GM18873 (cell line): ENCODE results near the gene TMEM255A.
A peak's percentile ranks its signal among the peaks of the same experiment; 100 is the strongest.

Experiments
- ATAC-seq: cut with Tn5 transposase; IDR thresholded peaks from one replicate; pipeline ENCODE4 v1.9.1; 2021; ENCODE audit warnings: mild to moderate bottlenecking, moderate library complexity, moderate number of reproducible peaks; ENCODE audit not compliant: unreplicated experiment, low FRiP score

The TMEM255A gene

DNA sequence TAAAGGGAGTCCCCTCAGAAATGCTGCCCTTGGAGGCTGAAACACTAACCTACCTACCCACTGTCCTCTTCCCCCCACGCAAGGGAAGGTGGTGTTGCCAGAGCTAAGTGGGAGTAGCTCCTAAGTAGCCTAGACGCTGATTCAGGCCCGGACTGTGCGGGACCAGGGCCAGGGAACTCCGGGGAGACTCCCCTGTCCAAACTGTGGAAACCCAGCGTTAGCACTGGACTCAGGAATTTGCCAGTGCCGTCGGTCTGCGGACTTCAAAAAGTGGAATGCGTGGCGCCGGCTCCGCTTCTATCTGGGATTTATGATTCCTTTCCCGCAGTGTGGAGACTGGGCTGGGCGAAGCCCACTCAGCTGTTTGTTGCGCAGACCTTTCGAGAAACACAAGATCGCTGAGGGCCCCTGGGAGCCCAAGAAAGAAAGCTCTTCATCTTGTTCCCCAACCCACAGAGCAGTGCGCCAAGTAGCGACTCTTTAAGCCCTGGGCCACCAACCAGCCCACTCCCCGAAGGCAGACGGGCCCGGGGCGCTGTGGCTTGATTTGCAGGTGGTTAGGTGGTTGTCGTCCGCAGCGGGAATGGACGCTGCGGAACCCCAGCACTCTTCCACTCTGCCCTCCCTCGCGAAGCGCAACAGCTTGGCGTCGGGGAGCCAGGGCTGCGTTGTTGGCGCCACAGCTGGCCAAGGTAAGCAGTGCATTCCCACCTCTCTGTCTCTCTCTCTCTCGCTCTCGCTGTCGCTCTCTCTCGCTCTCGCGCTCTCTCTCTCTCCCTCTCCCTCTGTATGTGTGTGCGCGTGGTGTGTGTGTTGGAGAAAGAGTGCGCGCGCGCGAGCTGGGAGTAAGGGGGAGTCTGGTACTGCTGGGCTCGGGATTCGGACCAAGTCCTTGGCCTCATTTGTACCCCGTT lies 2.0 kb downstream of the TMEM255A start:
- peak; percentile 95 for ATAC-seq

DNA sequence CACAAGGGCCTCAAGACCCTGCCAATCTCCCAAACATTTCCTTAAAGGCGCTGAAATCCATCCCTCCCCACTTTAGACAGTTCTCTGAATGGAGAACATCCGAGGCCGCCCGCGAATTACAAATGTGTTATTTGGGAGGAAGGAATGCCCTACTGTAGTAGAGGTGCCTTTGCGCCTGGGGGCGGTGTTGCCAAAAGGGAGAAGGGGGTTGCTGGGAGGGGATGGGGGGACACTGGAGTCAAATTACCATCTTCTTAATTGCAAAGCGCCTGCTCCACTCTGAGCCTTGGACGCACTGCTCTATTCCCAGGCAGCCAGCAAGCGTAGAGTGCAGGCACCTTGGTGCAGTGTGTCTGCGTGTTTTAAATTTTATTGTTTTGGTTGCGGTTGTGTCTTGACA lies 2.7 kb downstream of the TMEM255A start:
- no peak for ATAC-seq

DNA sequence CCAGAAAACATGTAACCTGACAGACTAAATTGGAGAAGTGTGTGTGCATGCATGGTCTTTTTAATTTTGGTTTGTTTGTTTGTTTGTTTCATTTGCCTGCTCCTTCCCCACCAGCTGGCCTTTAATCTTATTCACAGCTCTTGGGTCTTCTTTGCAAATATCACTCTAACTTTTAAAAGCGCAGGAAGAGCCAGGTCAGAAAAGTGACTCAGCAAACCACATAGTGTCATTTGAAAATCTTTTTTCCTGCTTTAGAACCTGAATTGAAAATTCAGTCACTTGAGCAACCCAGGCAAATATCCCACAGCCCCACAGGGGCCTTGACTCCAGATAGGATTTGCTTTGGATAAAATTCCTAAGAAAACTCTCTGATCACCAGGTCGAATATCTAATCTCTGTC lies 4.6 kb downstream of the TMEM255A start:
- no peak for ATAC-seq

DNA sequence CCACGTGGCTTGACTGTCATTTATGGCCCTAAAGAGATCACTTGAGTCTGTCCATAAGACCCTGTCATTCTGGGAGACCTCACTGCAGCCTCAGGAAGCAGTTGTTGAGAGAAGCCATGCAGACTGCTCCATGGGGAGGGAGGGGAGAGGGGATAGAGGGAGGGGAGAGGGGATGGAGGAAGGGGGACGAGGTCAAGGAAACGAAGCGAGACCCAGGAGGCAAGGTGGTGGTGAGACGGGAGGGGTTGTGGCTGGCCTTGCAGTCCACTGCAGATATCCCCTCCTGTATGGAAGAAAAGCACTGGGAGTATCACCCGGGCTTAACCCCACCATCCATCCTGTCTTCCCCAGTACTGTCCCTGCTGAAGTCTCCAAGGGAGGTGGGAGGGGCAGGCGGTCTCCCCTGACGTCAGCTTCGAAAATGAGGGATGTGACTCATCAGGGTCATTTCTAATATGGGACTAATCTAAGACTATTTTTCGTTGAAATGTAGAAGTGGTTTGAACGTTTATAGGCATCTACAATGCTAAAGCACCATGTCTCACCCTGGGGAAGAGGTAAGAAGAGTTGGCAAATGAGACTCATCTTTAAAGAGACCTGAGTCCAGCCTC lies 5.6 kb downstream of the TMEM255A start:
- no peak for ATAC-seq

DNA sequence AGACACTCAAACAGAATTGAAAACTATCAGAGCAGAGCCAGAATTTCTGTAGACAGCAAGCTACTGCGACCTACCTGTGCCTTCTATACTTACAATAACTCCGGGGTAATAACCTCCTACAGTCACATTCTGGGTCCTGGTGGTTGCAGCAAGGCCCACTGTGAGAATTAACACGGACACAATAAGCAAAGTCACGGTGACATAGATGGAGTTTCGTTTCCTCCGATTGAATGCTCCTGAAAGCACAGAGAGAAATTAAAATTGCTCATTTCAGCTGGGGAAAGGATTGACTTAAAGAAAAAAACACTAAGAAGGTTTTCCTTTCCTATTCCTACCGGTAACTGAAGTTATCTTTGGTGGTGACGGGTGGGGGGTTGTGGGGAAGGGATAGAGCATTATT lies 7.0 kb downstream of the TMEM255A start:
- no peak for ATAC-seq

DNA sequence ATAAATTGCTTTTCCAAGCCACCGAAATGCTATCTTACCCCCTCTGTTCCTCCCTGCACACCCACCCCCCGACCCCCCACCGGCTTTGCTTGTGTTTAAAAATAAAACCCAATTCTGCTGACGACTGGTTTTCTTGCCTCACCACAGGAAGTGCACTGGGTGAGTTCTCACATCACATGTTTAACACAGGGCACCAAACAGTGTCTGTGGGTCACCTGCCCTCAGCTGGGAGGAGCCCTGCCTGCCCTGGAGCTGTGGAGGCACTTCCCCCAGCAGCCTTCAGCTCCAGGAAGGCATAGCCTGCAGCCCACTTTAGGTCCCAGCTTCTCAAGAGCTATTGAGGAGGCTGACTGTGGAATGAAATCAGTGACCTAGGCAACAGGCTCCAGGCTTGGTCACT lies 8.8 kb downstream of the TMEM255A start:
- peak; percentile 95 for ATAC-seq

DNA sequence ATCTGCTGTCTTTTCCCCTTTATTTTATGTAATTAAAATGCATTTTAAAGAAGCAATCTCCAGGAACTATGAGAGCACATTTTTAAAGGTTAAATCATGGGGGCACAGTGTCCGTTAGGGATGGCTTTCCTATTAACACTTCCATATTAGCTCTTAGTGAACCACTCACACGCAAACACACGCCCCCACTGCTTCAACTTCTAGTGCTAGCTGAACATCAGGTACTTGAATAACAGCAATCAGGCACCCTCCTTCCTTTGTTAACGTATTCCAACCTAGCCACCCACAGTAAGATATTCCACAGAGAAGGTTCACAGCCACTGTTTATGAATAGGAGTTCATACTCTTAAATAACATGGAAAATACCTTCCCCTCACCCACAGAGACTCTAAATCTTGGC lies 9.3 kb downstream of the TMEM255A start:
- ATAC-seq = no peak

DNA sequence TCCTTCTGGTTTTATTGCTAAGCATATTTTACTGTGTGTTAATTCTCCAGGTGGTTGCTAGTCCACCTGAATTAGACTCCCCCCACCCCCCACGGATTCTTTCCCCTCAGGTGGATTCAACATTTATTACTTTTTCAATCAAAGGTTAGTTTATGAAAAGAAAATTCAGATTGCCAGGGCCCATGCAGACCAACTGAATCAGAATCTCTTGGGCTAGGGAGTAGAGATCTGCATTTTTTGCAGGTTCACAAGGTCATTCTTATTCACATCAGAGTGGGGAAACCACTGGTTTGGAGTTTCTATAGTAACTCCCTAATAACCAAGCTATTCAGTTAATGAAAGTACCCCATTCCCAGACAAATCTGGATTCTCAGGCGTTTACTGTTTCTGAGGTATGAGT lies 9.8 kb downstream of the TMEM255A start:
- no peak for ATAC-seq

DNA sequence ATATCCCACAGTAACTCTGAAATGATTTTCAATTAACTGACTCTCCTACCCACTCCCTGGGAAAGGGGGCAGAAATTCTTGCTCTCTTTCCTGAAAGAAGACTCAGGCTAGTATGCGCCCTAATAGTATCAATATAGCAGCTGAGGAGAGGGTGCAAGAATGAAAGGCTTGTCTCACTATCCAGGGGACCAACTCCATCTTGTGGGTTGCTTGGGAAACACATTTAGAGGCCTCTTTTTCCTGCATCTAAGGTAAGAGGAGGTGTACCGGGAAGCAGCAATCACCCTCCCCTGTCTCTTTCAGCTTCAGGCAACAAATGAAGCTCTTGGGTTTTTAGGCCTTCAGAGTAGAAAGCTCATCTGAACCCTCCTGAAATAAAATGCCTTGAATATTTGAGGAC lies 11.3 kb downstream of the TMEM255A start:
- ATAC-seq = no peak

DNA sequence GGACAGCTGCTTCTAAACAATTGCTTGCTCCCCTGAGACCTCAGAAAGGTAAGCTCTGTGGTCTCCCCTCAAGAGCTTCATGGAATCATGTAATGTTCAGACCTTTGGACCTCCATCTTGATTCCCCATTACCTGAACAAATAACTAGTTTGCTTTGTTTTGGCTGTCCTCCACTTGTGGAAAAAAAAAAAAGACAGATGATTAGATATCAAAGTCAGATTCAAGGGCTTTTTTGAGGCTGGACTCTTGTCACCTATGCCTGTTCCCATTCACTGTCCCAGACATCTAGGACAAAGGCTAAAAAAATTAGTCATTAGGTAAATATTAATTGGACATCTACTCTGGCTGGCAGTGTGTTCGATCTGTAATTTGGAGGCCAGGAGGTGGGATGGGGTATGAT lies 13.3 kb downstream of the TMEM255A start:
- no peak for ATAC-seq

DNA sequence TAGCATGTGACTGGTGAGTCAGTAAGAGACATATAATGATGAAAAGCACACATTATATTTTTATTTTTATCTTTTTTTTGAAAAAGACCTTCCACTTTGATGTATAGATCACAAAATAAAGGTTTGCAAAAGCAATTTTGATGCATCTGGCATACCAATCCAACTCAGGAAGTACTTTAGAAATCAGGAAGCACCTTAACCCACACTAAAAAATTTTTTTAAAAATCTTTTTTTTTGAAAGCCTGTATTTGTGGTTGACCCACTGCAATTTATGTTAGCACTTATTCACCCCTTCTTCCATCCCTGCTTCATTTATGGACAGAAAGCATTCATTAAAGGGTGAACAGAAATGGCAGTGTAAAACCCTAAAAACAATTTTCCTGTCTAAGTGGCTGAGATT lies 16.6 kb downstream of the TMEM255A start:
- ATAC-seq = no peak

DNA sequence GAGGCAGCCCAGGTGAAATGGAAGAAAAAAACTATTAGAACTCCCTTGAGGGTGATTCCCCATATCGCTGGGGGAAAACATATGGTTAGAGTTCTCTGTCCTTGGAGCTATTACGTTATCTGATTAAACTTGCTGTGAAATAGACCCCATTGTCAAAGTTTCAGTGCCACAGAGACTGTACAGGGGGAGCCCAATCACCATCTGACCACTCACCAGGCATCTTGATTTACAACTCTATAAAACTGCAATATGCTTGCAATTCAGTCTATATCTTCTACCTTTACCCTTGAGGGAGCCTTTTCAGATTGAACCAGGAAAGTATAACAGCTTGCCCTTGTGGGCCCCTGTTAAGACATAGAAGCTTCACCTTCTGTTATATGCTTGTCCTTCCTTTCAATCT lies 18.2 kb downstream of the TMEM255A start:
- ATAC-seq = no peak

DNA sequence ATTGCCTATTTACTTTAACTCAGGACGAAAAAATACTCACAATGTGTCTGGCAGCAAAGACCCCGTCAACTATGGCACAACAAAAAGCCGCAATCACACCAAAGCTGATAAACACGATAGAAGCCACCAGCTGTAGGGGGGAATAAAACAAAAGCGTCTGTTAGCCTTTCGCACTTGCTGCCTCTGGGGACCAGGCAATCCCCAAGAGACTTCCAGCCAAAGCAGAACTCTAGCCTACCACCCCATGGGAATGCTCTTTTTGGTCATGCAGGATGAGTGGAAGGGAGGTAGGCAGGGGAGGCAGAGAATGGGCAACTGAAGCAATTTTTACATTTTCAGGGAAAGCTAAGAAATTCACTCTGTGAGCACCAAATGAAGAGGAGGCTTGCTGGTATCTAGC lies 20.1 kb downstream of the TMEM255A start:
- ATAC-seq = no peak

DNA sequence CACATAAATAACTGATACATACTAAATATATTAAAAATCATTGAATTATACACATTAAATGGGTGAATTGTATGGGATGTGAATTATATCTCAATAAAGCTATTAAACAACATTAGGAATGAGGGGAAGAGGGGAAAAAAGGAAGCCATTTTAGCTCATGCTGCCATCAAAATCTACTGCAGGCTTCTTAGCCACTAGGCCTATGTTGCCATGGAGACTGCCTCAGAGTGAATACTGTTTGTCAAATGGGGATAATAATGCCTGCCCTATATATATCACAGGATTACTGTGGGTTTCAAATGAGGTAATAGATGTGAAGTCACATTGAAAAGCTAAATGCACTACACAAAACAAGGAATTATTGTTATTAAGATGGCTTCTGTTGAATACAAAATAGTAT lies 21.2 kb downstream of the TMEM255A start:
- ATAC-seq = no peak

DNA sequence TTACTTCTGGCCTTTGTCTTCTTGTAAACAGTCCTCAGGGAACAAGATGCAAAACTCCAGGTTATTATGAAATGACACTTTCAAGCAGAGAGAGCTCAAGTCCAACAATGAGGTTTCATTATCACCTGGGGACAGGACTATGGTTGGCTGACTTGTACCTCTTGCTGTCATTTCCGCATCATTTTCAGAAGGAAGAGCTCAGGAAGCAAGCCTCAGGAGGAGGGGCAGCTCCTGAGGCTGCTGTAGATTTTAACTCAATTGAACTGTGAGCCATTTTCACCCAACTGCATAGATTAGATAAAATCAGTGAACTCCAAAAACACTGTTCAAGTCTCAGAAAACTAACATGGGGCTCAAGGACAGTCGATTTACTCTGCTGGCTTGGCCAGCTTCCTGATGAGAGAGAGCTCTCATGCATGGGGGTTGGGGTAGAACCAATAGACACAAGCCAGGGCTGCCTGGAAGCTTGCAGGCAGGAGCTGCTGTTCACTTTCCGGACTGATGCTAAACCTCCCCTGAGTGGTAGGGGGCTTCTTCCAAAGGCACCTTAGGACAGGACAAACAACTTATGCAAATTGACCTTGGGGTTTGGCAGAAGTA lies 23.6 kb downstream of the TMEM255A start:
- no peak for ATAC-seq

DNA sequence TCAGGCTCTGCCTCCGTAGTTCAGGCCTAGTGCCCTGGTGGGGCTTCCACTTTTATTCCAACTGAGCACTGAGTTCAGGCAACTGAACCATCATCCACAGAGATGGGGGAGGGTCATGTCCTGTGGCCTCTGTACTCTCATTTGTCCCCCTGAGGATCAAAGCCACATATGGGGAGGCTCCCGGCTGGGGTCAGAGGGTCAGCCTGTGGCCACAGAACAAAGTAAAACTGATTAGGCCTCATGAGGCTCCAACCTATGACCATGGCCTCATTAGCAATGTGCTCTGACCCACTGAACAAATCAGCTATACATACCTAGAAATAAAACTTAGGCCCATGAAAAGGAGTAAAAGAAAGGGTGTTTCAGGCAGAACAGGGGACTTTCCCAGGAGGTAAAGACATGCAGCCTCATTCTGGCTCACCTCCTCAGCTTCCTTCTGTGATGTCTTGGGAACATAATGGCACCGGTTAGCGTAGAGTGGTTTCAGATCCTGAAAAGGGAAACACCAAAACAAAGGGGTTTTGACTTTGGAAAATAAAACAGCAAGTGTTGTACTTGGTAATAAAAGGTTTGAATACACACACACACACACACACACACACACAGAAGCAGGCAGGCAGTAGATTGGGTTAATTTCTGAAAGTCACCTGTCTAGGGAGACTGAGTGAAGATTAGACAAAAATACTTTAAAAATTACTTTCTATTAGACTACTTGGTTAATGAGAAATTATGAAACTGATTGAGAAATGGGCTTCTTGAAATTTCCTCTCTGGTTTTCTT lies 24.3 kb downstream of the TMEM255A start:
- no peak for ATAC-seq

DNA sequence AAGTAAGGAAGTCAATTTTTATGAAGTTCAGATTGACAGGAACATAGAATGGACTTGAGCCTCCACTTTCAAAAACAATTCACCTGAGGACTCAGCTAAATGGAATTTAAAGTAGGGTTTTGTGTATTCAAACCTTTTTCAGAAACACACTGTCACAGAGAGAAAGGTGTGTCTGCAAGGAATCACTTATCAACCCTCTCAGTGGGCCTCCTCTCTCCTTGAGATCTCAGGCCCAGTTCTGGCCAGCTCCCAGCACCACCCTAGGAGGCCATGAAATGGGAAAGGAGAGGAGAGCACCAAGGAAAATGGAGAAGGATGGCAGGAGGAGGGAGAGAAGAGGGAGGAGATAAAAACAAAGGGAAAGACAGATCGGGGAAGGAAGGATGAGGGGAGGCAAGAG lies 28.6 kb downstream of the TMEM255A start:
- ATAC-seq = no peak

DNA sequence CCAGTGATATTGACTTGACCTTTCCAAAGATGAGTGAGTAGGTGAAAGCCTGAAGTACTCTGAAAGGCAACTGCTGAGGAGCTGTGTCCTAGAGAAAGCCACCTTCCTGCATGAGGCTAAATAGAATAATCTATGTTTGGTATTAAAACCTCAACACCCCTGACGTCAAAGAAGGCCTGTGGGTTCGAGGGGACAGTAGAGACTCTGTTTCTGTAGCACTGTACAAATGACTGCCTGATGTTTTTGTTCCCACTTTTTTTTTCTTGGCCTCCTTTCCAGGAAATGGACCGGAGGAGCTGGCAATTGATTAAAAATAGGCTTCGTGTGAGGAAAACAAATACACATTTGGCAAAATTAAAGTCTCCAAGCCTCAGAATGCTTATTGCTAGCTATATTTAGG lies 29.5 kb downstream of the TMEM255A start:
- ATAC-seq = no peak

DNA sequence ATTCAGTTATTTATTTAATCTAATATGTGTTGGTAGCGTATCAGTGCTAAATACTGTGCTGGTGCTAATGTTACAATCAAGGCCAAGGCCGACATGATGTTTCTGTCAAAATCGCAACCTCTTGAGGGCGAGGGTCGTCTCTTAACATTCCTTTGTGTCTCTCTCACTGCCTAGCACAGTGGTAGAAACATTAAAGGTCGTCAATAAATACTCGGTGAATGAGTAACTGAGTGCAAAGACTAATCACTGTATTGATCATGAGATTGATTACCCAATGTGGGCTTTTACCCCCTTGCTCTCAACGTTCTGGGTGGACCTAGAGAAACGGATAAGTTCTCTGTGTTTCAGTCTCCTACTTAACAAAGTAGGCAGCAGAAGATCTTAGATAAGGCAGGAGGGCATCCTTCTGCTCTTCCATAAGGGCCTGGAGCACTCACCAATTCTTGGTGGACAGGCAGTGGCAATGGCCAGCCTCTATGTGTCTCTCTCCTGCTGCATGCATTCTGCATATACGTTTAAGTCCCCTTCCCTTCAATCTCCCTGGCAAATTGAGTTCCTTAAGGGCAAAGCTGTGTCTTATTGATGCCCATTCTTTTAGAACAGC lies 30.1 kb downstream of the TMEM255A start:
- no peak for ATAC-seq

DNA sequence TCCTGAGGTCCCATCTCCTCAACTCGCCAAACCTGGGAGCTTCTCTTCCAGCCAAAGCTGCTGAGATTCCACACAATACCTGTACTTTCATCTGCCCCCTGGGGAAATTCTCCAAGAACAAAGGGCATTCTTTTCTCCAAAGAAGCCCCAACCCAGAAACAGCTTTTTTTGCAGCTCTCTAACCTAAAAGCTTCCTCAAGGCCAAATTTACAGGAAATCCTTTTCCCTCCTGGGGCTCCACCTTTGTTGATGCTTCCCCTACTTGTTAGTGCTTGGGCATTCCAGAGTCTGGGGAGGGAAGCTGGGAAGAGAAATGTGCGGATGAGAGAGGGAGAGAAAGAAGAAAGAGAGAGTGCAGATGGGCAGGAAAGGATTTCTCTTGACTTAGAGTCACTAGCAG lies 36.3 kb downstream of the TMEM255A start:
- no peak for ATAC-seq

DNA sequence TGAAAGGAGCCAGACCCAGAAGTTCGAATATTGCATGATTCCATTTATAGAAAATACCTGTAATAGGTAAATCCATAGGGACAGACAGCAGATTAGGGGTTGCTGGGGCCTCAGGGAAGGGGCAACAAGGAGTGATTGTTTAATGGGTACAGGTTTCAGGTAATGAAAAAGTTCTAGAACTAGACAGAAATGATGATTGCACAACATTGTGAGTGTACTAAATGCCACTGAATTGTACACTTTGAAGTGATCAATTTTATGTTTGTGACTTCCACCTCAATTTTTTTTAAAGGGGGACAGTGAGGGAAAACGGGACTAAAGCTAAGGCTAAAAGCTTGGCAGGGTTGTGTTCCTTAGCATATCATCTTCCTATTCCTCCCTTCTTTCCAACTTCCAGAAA lies 37.1 kb downstream of the TMEM255A start:
- ATAC-seq = no peak
